GM21360 (cell line): ENCODE results near the gene KCTD16.

Experiments used
- ATAC-seq: cut with Tn5 transposase; IDR thresholded peaks from one replicate; pipeline ENCODE4 v1.9.1; 2021; ENCODE audit warnings: mild to moderate bottlenecking, moderate library complexity; ENCODE audit not compliant: unreplicated experiment

KCTD16 gene

DNA sequence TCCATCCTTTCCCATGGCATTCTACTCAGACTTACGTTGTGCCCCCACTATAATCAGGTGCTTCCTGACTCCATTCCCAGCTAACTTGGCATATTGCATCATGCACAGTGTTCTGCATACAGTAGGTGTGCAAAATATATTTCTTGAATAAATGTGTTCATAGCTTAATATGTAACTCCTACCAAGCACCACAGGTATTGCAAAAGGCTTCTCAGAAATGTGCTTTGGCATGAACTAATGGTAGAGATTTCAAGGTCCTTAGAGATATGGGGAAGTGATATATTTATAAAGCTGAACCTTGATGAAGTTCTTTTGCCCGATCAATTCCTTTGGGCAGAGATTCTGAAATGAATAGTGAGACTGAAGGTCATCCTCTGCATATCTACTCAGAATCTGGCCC is 220.4 kb downstream of the KCTD16 start:
- no peak for ATAC-seq

DNA sequence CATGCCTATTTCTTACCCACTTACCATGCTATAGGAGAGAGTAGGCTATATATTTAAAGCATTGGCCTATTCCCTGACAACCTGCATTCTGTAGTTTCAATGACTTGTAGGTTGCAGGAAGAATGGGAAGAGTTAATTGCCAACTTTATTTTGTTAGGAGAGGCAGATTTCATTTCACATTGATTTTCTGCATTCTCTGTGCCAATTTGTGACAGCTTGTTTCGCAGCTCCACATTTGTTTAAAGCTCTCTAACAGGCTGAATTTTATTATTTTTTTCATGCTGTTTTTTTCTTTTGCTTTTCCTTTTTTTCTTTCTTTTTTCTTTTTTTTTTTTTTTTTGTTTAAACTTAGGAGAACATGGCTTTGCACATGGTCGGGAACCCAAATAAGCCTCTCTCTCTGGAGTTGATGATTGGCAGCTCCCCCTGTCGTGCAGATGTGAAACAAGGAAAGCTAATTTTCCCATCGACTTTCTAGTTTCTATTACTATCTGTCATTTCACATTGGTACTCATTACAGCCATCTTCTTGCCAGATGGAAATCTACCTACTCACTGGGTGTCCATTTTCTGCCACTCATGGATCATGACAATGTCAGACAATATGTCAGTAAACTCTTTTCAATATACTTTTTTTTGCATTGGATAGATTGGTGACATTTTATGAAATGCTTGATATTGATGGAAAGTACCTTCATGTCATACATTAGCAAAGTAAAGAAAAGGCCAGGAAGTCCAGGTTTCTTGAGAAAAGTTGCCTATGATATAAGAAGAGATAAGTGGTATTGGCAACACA is 223.2 kb downstream of the KCTD16 start:
- no peak for ATAC-seq

- ATAC-seq, result peak; percentile 58
These were observed 225.0 kb downstream of the KCTD16 start for GRCh38 chr5:144395704-144396103.

DNA sequence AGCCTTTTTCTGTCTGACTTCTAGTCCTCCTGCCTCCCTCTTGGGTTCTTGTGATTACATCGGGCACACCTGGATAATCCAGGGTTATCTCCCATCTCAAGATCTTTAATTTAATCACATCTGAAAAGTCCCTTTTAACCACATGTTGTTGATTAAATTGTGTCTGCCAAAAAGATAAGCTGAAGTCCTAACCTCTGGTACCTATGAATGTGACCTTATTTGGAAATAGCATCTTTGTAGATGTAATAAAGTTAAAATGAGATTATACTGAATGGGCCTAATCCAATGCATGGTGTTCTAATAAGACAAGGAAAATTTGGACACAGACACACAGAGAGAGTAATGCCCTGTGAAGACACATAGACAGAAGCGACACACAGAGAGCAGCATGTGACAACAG is 232.4 kb downstream of the KCTD16 start:
- ATAC-seq, result no peak

GRCh38 chr5:144403817-144404420 is 233.2 kb downstream of the KCTD16 start:
- no peak for ATAC-seq

GRCh38 chr5:144404672-144405071 is 234.0 kb downstream of the KCTD16 start:
- ATAC-seq, result no peak

GRCh38 chr5:144405991-144406390 is 235.3 kb downstream of the KCTD16 start:
- no peak for ATAC-seq

DNA sequence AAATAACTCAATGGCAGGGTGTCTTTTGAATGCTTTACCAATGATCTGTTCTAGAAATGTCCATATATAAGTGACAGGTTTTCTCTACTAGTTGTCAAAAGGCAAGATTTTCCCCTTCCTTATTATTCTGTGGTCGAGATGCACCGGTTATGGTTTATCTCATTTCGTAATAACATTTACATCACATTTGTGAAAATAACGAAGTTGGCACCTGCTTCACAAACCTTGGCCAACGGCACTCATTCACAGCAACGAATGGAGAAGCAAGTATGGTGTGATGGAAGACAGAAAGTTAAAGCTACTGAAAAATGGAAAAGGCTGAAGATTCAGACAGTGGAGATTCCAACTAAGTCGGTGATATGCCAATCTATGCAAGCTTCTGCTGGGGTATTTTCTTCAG is 235.8 kb downstream of the KCTD16 start:
- no peak for ATAC-seq

GRCh38 chr5:144414202-144415029 is 243.7 kb downstream of the KCTD16 start:
- no peak for ATAC-seq

GRCh38 chr5:144416196-144416595 is 245.5 kb downstream of the KCTD16 start:
- no peak for ATAC-seq

DNA sequence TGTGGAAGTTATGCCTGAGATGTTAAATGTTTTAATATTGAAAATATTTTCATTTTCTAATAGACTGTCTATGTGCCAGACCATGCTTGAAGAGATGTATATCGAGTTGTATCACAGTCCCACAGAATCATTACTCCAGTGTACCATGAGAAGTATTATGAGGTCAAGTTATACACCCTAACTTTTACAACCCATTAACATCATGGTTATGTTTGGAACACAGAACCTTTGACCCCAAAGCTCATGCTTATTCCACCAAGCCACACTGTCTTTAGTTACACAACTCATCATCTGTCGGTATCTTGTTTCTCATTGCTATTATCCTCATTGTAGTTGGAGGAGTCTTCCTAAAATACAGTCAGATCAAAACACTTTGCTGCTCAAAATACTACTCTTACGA is 248.0 kb downstream of the KCTD16 start:
- ATAC-seq, result no peak

DNA sequence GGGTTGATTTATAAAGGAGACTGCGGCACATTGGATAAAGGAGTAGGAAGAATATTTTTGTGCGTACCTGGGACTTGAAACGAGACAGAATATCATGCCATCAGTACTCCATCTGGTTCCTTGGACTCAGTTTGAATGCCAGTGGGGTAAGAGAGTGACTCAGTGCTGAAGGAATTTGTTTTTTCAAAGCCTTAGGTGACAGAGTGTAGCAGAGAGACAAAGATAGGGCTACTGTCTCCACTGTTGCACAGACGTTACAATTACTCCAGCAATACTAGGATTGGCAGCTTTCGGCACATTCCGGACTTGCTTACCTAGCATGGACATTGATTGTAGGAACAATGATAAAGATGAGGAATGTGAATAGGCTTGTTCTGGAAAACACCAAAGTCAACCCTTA is 250.7 kb downstream of the KCTD16 start:
- ATAC-seq, result no peak

DNA sequence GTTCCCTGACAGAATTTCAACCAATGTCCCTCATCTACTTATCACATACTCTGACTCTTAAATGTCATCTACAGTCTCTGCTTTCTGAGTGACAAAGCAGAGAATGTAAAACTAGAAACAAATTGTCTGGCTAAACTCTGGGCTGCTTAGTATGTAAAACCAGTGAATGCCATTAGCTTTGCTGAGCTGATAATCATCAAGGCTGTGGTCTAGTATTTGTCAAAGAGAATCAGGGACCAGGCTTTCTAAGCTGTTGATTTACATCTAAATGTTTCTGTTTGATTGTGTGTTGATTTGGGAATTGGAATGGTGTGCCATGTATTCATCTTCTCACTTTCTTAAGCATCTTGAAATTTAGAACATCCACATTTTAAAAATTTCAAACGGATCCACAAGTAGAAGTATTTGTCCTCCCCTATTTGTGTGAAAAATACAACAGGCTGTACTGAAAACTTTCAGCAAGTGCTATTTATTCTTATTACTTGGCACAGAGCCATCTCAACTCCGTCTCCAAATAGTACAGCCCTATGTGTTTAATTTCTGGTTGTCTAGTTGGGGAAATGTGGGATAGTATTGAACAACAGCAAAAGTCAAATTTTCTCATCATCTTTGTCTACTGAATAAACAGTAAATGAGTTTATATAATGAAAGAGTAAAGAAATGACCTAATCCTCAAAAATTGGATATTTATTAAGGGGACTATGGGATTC is 251.5 kb downstream of the KCTD16 start:
- no peak for ATAC-seq

DNA sequence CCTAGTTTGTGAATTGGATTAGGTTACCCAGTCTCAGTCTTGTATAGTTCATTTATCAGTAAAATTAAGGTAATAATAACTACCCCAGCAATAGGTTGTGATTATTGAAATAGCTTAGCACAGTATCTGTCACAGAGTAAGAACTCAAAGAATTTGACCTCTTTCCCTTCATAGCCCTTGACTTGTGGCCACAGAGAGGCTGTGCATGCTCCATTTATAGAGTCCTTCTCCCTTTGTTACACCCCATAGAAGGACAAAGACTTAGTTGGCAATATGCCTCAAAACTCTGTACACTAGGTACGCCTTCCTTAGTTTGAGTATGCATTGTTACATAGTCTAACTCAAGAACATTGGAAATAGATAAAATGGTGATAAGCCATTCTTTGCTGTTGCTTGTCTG is 257.2 kb downstream of the KCTD16 start:
- no peak for ATAC-seq

- no peak for ATAC-seq
These were observed 257.7 kb downstream of the KCTD16 start for GRCh38 chr5:144428326-144428725.

DNA sequence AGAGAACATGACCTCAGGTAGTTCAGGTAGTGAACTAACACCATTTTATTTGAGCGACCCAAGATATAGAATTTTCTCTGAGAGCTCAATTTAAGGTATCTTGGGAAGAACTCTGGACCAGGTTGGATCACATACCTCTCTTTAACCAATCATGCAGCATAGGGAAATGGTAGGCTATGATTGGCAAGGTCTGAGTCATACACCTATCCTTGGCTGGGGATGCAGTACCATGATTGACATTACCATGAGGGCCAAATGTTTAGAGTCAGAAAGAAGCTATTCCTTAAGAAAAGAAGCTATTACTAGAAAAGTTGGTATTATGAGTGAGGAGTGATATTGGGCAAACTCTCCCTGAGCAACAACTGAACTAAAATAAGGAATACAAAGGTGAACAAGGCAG is 258.7 kb downstream of the KCTD16 start:
- no peak for ATAC-seq

GRCh38 chr5:144429905-144430304 is 259.2 kb downstream of the KCTD16 start:
- no peak for ATAC-seq

- ATAC-seq, result no peak
These were observed 262.6 kb downstream of the KCTD16 start for GRCh38 chr5:144433140-144433822.

DNA sequence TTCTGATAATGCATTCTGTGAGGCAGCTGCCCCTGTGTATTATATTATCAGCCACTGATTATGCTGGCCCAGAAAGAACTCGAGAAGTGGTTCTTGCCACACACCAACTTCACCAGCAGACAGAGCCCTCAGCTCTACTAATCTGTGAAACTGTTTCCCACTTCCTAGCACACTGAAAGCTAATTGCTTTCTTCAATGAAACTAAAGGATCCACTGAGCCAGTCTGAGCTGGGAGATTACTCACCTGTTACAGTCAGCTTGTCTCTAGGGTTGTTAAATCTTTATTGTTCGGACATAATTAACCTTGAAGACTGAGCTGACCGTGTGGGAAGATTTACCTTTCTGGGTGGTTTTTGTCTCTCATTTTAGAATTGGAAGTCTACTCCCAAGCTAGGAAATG is 263.2 kb downstream of the KCTD16 start:
- ATAC-seq, result no peak

GRCh38 chr5:144436007-144436406 is 265.3 kb downstream of the KCTD16 start:
- no peak for ATAC-seq

DNA sequence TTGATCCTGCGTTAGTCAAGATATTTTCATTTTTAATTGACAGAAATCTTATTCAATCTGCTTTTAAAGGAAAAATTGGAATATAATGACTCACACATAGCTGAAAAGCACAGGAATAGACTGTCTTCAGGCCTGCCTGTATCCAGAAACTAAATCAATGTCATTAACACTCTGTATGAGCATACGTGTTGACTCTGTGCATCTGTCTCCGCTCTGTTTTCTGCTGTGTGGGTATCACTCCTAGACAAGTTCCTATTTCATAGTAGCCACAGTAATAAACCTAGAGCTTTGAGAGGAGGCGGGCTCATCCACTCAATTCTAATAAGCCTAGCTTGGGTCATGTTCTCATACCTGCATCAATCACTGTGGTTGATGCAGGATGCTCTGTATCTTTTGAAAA is 267.6 kb downstream of the KCTD16 start:
- no peak for ATAC-seq
